ENCODE measurements around the gene ARMC10.
"Not testable (repeated sequence)": the region's sequence is repeated elsewhere in the genome, so short reads cannot be mapped to it uniquely, and the experiment has no call there.

Gene ARMC10

DNA sequence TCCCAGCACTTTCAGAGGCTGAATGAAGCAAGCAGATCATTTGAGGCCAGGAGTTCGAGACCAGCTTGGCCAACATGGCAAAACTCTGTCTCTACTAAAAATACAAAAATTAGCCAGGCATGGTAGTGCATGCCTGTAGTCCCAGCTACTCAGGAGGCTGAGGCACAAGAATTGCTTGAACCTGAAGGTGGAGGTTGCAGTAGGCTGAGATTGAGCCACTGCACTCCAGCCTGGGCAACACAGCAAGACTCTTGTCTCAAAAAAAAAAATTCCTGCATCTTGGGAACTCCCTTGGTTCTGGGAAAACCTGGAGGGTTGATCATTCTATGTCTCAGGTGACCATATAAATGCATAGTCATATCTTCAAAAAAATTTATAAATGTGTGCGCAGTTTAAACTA is 69.8 kb downstream of the ARMC10 start:
- H3K14ac ChIP-seq (ENCODE audit: low read length in 2 of 2): not testable (repeated sequence)
- WGBS: 94% methylated on average over 2 of the region's 2 CpGs

DNA sequence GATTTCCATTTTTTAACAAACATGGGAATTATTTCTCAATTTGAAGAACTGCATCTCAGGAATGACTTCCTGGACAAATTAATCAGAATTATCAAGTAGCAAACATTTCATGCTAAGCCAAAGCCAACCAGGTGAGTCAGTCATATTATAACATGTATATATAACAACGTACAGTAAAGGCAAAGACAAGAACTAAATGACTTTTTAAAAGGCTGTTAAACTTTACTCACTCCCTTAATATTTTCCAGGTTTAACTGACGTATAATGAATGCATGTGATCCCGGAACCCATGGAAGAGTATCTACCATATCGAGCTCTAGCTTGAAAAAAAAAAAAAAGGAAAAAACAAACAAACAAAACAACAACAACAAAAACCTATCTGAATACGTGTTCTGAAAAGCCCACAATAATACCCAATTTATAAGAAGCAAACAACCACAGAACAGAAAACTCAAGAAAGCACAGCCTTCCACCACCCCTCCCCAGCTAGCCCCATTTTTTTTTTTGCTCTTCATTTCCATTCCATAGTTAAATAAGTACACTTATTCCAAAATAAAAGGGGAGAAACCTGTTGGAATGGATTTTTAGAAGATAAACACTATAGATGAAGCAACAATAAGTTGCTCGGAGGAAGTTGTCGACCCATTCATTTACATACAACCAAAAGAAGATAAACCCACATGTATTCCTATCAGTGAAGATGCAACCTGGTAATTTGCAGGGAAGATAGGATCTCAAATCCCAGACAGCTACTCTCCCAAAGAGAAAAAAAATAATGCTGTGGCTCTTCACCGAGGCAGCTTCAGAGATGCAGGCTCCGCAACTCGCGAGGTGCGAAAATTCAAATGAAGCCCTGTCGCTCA is 73.4 kb downstream of the ARMC10 start:
- Histone ChIP-seq H4K8ac (ENCODE audit: low read length) (peak overlapping the region; percentile 82), H3K23ac (ENCODE audit: low read length in 2 of 2) (no peak overlapping the region), H3K4ac (ENCODE audit: low read depth in 1 of 2, low read length in 2 of 2) (no peak overlapping the region), H2AFZ (ENCODE audit: low read depth, low read length) (no peak overlapping the region), H2AK5ac (ENCODE audit: low read length, severe bottlenecking) (no peak overlapping the region), H3K36me3 (ENCODE audit: control insufficient read depth in 1 of 2, insufficient read depth in 2 of 2, low read depth in 1 of 2, low read length in 2 of 2) (peaks cover 0 to 8% of the 10 kb centered on the region in 2 experiments), H3K79me1 (replicated peaks; ENCODE audit: low read length, poor library complexity, severe bottlenecking) (peaks cover 6% of the 10 kb centered on the region), H4K91ac (ENCODE audit: low read length) (no peak overlapping the region), H2BK15ac (ENCODE audit: low read depth, poor library complexity, severe bottlenecking) (peak overlapping the region; percentile 69), H3K18ac (ENCODE audit: low read depth in 1 of 2, low read length in 2 of 2) (peak overlapping the region; percentile 54 to 97), H3K4me3 (ENCODE audit: insufficient read depth in 1 of 2, low read depth in 1 of 2, low read length in 2 of 2) (peak overlapping the region; percentile 74 to 94), H2BK120ac (ENCODE audit: low read depth, low read length) (no peak overlapping the region), H3K4me2 (ENCODE audit: low read length, poor library complexity, severe bottlenecking) (peak overlapping the region; percentile 82), H3K4me1 (ENCODE audit: control insufficient read depth, insufficient read depth, low read depth, low read length) (peaks cover 4% of the 10 kb centered on the region), H3K27me3 (ENCODE audit: control insufficient read depth in 1 of 2, insufficient read depth in 1 of 2, low read length in 2 of 2) (no peaks in the 10 kb centered on the region), H3K9me3 (ENCODE audit: control insufficient read depth, low read length) (no peaks in the 10 kb centered on the region), H3K27ac (ENCODE audit: low read length, poor library complexity, severe bottlenecking) (peak overlapping the region; percentile 95), H2BK5ac (ENCODE audit: low read depth, low read length, poor library complexity, severe bottlenecking) (no peak overlapping the region), H2BK12ac (ENCODE audit: low read length in 2 of 2) (no peak overlapping the region), H3K9ac (ENCODE audit: low read length) (peak overlapping the region; percentile 96), H3K14ac (ENCODE audit: low read length in 2 of 2) (no peak overlapping the region)
- no peak for DNase-seq
- 6% methylated on average over 10 of the region's 13 CpGs for WGBS

More for the DNA sequence above, 69.8 kb downstream of the ARMC10 start:
- not testable (repeated sequence) for H2BK12ac ChIP-seq (ENCODE audit: low read length in 2 of 2); H3K18ac ChIP-seq (ENCODE audit: low read depth in 1 of 2, low read length in 2 of 2); H2BK120ac ChIP-seq (ENCODE audit: low read depth, low read length); H3K4me3 ChIP-seq (ENCODE audit: insufficient read depth in 1 of 2, low read depth in 1 of 2, low read length in 2 of 2); H3K4ac ChIP-seq (ENCODE audit: low read depth in 1 of 2, low read length in 2 of 2); H4K91ac ChIP-seq (ENCODE audit: low read length); H2BK5ac ChIP-seq (ENCODE audit: low read depth, low read length, poor library complexity, severe bottlenecking); H3K4me2 ChIP-seq (ENCODE audit: low read length, poor library complexity, severe bottlenecking); H3K4me1 ChIP-seq (ENCODE audit: control insufficient read depth, insufficient read depth, low read depth, low read length); H4K8ac ChIP-seq (ENCODE audit: low read length); H2AK5ac ChIP-seq (ENCODE audit: low read length, severe bottlenecking); H3K9ac ChIP-seq (ENCODE audit: low read length); H2BK15ac ChIP-seq (ENCODE audit: low read depth, poor library complexity, severe bottlenecking); DNase-seq; H3K23ac ChIP-seq (ENCODE audit: low read length in 2 of 2); H3K9me3 ChIP-seq (ENCODE audit: control insufficient read depth, low read length); H3K27ac ChIP-seq (ENCODE audit: low read length, poor library complexity, severe bottlenecking); H2AFZ ChIP-seq (ENCODE audit: low read depth, low read length); H3K27me3 ChIP-seq (ENCODE audit: control insufficient read depth in 1 of 2, insufficient read depth in 1 of 2, low read length in 2 of 2)
- Histone ChIP-seq H3K79me1 (replicated peaks; ENCODE audit: low read length, poor library complexity, severe bottlenecking) (peaks cover 17% of the 10 kb centered on the region), H3K36me3 (ENCODE audit: control insufficient read depth in 1 of 2, insufficient read depth in 2 of 2, low read depth in 1 of 2, low read length in 2 of 2) (peaks cover 3 to 15% of the 10 kb centered on the region in 2 experiments)
